WTC11 (cell line): ENCODE measurements around the gene LCE1D. TPM values are rescaled to one million over a fixed set of nuclear protein-coding genes. Genes with fewer than 3 reads are reported as not detected.

Source experiments
- ATAC-seq: fragments of 200-7000 bp; cut with Tn5 transposase; 2 replicates; pipeline ENCODE4 v1.10.0; 2021; ENCODE audit warnings: mild to moderate bottlenecking, moderate library complexity
- CTCF ChIA-PET: fragments of 300-600 bp; sonication (Branson Sonifier 250); formaldehyde crosslinking; loops from one replicate; lab custom pipeline; 2021; ENCODE audit warnings: antibody characterized with exemption; lab: Charles Lee
- POLR2A ChIA-PET: fragments of 350-600 bp; sonication (Branson Sonifier 250); formaldehyde crosslinking; loops from one replicate; lab custom pipeline; 2021; ENCODE audit warnings: antibody characterized with exemption; lab: Charles Lee
- DNase-seq: peaks from one replicate; pipeline ENCODE4 v3.0.0; 2021; ENCODE audit warnings: low spot score
- H3K27ac Mint-ChIP-seq: 2 replicates; pipeline ENCODE4 v1.8.0; 2021; ENCODE audit warnings: mixed read lengths
- H3K27me3 Mint-ChIP-seq: 2 replicates; pipeline ENCODE4 v1.8.0; 2021; ENCODE audit warnings: low read depth, mild to moderate bottlenecking, moderate library complexity, mixed read lengths
- H3K36me3 Mint-ChIP-seq: 2 replicates; pipeline ENCODE4 v1.8.0; 2021; ENCODE audit warnings: mixed read lengths
- H3K4me1 Mint-ChIP-seq: 2 replicates; pipeline ENCODE4 v1.8.0; 2022; ENCODE audit warnings: mixed read lengths
- H3K4me3 Mint-ChIP-seq: 2 replicates; pipeline ENCODE4 v1.8.0; 2021; ENCODE audit warnings: mild to moderate bottlenecking, moderate library complexity, mixed read lengths
- H3K9me3 Mint-ChIP-seq: 2 replicates; pipeline ENCODE4 v1.8.0; 2021; ENCODE audit warnings: mixed read lengths
- EMX1 ChIP-seq: fragments of 250-450 bp; sonication (Bioruptor Pico); IDR thresholded peaks from 2 replicates; pipeline ENCODE4 v1.8.0; 2021; ENCODE audit warnings: mild to moderate bottlenecking
- ETV6 ChIP-seq: sonication (generic); formaldehyde crosslinking; IDR thresholded peaks from 2 replicates; pipeline ENCODE4 v1.8.1; 2022; ENCODE audit warnings: mild to moderate bottlenecking, missing genetic modification reagents
- FOXK1 ChIP-seq: sonication (generic); formaldehyde crosslinking; IDR thresholded peaks from 2 replicates; pipeline ENCODE4 v1.8.0; 2022; ENCODE audit warnings: mild to moderate bottlenecking, moderate library complexity, missing genetic modification reagents
- IRF2 ChIP-seq: sonication (generic); formaldehyde crosslinking; IDR thresholded peaks from 2 replicates; pipeline ENCODE4 v1.8.0; 2022; ENCODE audit warnings: low read depth, missing genetic modification reagents, borderline replicate concordance
- KAT7 ChIP-seq: sonication (generic); formaldehyde crosslinking; IDR thresholded peaks from 2 replicates; pipeline ENCODE4 v1.8.1; 2023; ENCODE audit warnings: missing genetic modification reagents, mild to moderate bottlenecking, borderline replicate concordance
- MYBL2 ChIP-seq: sonication (generic); formaldehyde crosslinking; IDR thresholded peaks from 2 replicates; pipeline ENCODE4 v1.8.1; 2023; ENCODE audit warnings: mild to moderate bottlenecking, moderate library complexity, missing genetic modification reagents
- NFATC4 ChIP-seq: fragments of 250-450 bp; sonication (Bioruptor Pico); IDR thresholded peaks from 2 replicates; pipeline ENCODE4 v1.9.0; 2021; ENCODE audit warnings: mild to moderate bottlenecking
- NR2C2 ChIP-seq: sonication (generic); formaldehyde crosslinking; IDR thresholded peaks from 2 replicates; pipeline ENCODE4 v1.8.0; 2022; ENCODE audit warnings: mild to moderate bottlenecking, missing genetic modification reagents
- PRRX2 ChIP-seq: fragments of 250-450 bp; sonication (Bioruptor Pico); IDR thresholded peaks from 2 replicates; pipeline ENCODE4 v1.8.0; 2021; ENCODE audit warnings: mild to moderate bottlenecking
- ZNF263 ChIP-seq: sonication (generic); formaldehyde crosslinking; IDR thresholded peaks from 2 replicates; pipeline ENCODE4 v1.8.1; 2022; ENCODE audit warnings: low read depth, mild to moderate bottlenecking, moderate library complexity, missing genetic modification reagents
- ZNF416 ChIP-seq: fragments of 250-450 bp; sonication (Bioruptor Pico); IDR thresholded peaks from 2 replicates; pipeline ENCODE4 v1.9.0; 2021; ENCODE audit warnings: mild to moderate bottlenecking, inconsistent platforms
- ZNF423 ChIP-seq: fragments of 250-450 bp; sonication (Bioruptor Pico); IDR thresholded peaks from 2 replicates; pipeline ENCODE4 v2.1.2; 2022; ENCODE audit warnings: mild to moderate bottlenecking, moderate library complexity
- total RNA-seq: library from RNA; stranded (reverse); gene quantifications from 3 replicates; pipeline ENCODE4 v1.2.3, GENCODE V29; 2021
- TF ChIP-seq, protein P1 (sequence below): sonication (generic); formaldehyde crosslinking; IDR thresholded peaks from 2 replicates; pipeline ENCODE4 v1.8.0; 2022; ENCODE audit warnings: mild to moderate bottlenecking, missing genetic modification reagents
- TF ChIP-seq, protein P2 (sequence below): sonication (generic); formaldehyde crosslinking; conservative IDR thresholded peaks from 2 replicates; pipeline ENCODE4 v1.8.1; 2022; ENCODE audit warnings: mild to moderate bottlenecking, missing genetic modification reagents
- TF ChIP-seq, protein P3 (sequence below): sonication (generic); formaldehyde crosslinking; IDR thresholded peaks from 2 replicates; pipeline ENCODE4 v1.8.0; 2022; ENCODE audit warnings: mild to moderate bottlenecking, missing genetic modification reagents
- TF ChIP-seq, protein P4 (sequence below): sonication (generic); formaldehyde crosslinking; IDR thresholded peaks from 2 replicates; pipeline ENCODE4 v1.8.0; 2023; ENCODE audit warnings: missing genetic modification reagents, mild to moderate bottlenecking, borderline replicate concordance
- TF ChIP-seq, protein P5 (sequence below): sonication (generic); formaldehyde crosslinking; IDR thresholded peaks from 2 replicates; pipeline ENCODE4 v1.8.0; 2023; ENCODE audit warnings: missing genetic modification reagents
- TF ChIP-seq, protein P6 (sequence below): sonication (generic); formaldehyde crosslinking; IDR thresholded peaks from 2 replicates; pipeline ENCODE4 v1.8.1; 2022; ENCODE audit warnings: mild to moderate bottlenecking, moderate library complexity, missing genetic modification reagents
- TF ChIP-seq, protein P7 (sequence below): sonication (generic); formaldehyde crosslinking; IDR thresholded peaks from 2 replicates; pipeline ENCODE4 v1.8.1; 2023; ENCODE audit warnings: mild to moderate bottlenecking, missing genetic modification reagents, moderate library complexity

Gene LCE1D
- total RNA-seq, 1 experiment from 2014 or later, result not detected

DNA sequence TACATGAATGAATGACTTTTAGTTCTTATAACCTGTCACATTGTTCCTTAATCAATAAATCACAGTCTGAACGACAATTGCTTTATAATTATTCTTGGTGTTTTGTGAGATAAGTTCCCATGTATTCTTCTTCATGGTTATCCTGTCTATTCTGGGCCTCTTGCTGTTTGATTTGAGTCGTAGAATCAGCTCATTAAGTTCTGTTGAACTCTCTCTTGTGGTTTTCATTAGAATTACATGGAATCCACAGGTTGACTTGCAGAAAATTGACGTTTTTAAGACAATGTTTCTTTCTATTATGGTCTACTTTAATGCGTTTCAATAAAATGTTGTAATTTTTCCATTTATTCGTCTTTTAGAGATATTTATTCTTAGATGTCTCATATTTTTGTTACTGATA, 26.8 kb downstream of the LCE1D start:
- H3K27me3 Mint-ChIP-seq, result peaks cover 9% of the 10 kb centered on the region; the same call in 1 of the 2 replicates
- ATAC-seq, result no peak
- TF ChIP-seq, protein P1, sequence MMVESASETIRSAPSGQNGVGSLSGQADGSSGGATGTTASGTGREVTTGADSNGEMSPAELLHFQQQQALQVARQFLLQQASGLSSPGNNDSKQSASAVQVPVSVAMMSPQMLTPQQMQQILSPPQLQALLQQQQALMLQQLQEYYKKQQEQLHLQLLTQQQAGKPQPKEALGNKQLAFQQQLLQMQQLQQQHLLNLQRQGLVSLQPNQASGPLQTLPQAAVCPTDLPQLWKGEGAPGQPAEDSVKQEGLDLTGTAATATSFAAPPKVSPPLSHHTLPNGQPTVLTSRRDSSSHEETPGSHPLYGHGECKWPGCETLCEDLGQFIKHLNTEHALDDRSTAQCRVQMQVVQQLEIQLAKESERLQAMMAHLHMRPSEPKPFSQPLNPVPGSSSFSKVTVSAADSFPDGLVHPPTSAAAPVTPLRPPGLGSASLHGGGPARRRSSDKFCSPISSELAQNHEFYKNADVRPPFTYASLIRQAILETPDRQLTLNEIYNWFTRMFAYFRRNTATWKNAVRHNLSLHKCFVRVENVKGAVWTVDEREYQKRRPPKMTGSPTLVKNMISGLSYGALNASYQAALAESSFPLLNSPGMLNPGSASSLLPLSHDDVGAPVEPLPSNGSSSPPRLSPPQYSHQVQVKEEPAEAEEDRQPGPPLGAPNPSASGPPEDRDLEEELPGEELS, result no peak
- TF ChIP-seq, protein P2, sequence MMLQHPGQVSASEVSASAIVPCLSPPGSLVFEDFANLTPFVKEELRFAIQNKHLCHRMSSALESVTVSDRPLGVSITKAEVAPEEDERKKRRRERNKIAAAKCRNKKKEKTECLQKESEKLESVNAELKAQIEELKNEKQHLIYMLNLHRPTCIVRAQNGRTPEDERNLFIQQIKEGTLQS (CRISPR knock-in tag), result no peak
- no peak for TF ChIP-seq NR2C2
- no peak for TF ChIP-seq EMX1 (CRISPR knock-in tag)
- TF ChIP-seq, protein P3, sequence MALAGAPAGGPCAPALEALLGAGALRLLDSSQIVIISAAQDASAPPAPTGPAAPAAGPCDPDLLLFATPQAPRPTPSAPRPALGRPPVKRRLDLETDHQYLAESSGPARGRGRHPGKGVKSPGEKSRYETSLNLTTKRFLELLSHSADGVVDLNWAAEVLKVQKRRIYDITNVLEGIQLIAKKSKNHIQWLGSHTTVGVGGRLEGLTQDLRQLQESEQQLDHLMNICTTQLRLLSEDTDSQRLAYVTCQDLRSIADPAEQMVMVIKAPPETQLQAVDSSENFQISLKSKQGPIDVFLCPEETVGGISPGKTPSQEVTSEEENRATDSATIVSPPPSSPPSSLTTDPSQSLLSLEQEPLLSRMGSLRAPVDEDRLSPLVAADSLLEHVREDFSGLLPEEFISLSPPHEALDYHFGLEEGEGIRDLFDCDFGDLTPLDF (CRISPR knock-in tag), result no peak
- no peak for TF ChIP-seq PRRX2
- TF ChIP-seq ZNF263, result no peak
- TF ChIP-seq ZNF416 (CRISPR knock-in tag), result no peak
- TF ChIP-seq NFATC4, result no peak
- no peak for TF ChIP-seq FOXK1
- no peak for TF ChIP-seq KAT7 (CRISPR knock-in tag)
- no peak for TF ChIP-seq IRF2 (CRISPR knock-in tag)
- TF ChIP-seq, protein P4, sequence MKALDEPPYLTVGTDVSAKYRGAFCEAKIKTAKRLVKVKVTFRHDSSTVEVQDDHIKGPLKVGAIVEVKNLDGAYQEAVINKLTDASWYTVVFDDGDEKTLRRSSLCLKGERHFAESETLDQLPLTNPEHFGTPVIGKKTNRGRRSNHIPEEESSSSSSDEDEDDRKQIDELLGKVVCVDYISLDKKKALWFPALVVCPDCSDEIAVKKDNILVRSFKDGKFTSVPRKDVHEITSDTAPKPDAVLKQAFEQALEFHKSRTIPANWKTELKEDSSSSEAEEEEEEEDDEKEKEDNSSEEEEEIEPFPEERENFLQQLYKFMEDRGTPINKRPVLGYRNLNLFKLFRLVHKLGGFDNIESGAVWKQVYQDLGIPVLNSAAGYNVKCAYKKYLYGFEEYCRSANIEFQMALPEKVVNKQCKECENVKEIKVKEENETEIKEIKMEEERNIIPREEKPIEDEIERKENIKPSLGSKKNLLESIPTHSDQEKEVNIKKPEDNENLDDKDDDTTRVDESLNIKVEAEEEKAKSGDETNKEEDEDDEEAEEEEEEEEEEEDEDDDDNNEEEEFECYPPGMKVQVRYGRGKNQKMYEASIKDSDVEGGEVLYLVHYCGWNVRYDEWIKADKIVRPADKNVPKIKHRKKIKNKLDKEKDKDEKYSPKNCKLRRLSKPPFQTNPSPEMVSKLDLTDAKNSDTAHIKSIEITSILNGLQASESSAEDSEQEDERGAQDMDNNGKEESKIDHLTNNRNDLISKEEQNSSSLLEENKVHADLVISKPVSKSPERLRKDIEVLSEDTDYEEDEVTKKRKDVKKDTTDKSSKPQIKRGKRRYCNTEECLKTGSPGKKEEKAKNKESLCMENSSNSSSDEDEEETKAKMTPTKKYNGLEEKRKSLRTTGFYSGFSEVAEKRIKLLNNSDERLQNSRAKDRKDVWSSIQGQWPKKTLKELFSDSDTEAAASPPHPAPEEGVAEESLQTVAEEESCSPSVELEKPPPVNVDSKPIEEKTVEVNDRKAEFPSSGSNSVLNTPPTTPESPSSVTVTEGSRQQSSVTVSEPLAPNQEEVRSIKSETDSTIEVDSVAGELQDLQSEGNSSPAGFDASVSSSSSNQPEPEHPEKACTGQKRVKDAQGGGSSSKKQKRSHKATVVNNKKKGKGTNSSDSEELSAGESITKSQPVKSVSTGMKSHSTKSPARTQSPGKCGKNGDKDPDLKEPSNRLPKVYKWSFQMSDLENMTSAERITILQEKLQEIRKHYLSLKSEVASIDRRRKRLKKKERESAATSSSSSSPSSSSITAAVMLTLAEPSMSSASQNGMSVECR (CRISPR knock-in tag), result no peak
- TF ChIP-seq MYBL2 (CRISPR knock-in tag), result no peak
- TF ChIP-seq, protein P5, sequence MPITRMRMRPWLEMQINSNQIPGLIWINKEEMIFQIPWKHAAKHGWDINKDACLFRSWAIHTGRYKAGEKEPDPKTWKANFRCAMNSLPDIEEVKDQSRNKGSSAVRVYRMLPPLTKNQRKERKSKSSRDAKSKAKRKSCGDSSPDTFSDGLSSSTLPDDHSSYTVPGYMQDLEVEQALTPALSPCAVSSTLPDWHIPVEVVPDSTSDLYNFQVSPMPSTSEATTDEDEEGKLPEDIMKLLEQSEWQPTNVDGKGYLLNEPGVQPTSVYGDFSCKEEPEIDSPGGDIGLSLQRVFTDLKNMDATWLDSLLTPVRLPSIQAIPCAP (CRISPR knock-in tag), result no peak
- TF ChIP-seq ZNF423 (CRISPR knock-in tag), result no peak
- TF ChIP-seq, protein P6, sequence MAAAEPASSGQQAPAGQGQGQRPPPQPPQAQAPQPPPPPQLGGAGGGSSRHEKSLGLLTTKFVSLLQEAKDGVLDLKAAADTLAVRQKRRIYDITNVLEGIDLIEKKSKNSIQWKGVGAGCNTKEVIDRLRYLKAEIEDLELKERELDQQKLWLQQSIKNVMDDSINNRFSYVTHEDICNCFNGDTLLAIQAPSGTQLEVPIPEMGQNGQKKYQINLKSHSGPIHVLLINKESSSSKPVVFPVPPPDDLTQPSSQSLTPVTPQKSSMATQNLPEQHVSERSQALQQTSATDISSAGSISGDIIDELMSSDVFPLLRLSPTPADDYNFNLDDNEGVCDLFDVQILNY (CRISPR knock-in tag), result no peak
- TF ChIP-seq, protein P7, sequence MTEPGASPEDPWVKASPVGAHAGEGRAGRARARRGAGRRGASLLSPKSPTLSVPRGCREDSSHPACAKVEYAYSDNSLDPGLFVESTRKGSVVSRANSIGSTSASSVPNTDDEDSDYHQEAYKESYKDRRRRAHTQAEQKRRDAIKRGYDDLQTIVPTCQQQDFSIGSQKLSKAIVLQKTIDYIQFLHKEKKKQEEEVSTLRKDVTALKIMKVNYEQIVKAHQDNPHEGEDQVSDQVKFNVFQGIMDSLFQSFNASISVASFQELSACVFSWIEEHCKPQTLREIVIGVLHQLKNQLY, result no peak
- no peak for TF ChIP-seq ETV6 (CRISPR knock-in tag)
- TF ChIP-seq, all 79 proteins: peak for 0
- ChIA-PET CTCF (no interaction called here), POLR2A (no interaction called here)
- H3K4me3 Mint-ChIP-seq, result no peak overlapping the region
- peaks cover 49% of the 10 kb centered on the region for H3K36me3 Mint-ChIP-seq
- no peaks in the 10 kb centered on the region for H3K4me1 Mint-ChIP-seq
- no peak overlapping the region for H3K27ac Mint-ChIP-seq
- DNase-seq, result no peak
- H3K9me3 Mint-ChIP-seq, result peaks cover 66% of the 10 kb centered on the region
